ENCODE results near the gene AIPL1. TPM values are rescaled to one million over a fixed set of nuclear protein-coding genes. Genes with fewer than 3 reads are reported as not detected.

Gene AIPL1
- total and polyA plus RNA-seq, 2 donors (not counting 3 experiments of a cell fraction or from before 2014, with no cell fraction given), result not detected

GRCh38 chr17:6449307-6449706, 14.4 kb upstream of the AIPL1 start:
- H3K4me2 ChIP-seq (ENCODE audit: insufficient read depth, low read length), result no peak overlapping the region

More at GRCh38 chr17:6449307-6449706, 14.4 kb upstream of the AIPL1 start:
- H2AFZ ChIP-seq (ENCODE audit: low read depth, low read length), result no peak overlapping the region
- dilution Hi-C loops (cut with MboI; ENCODE audit: extremely low pct_ligation_motif_present, low sequenced_read_pairs), result no loop called here
- DNase-seq (ENCODE audit: low read depth, low spot score), result no peak
- no peaks in the 10 kb centered on the region for H3K27me3 ChIP-seq (ENCODE audit: control insufficient read depth in 2 of 2, insufficient read depth in 2 of 2, low read length in 2 of 2)
- no peak overlapping the region for H3K27ac ChIP-seq (ENCODE audit: insufficient read depth, low read depth, low read length)
- peaks cover 22% of the 10 kb centered on the region for H3K4me1 ChIP-seq (ENCODE audit: control insufficient read depth, extremely low read depth, insufficient read depth, low read length)
- no peaks in the 10 kb centered on the region for H3K79me2 ChIP-seq (ENCODE audit: control insufficient read depth, insufficient read depth, low read length)
- H3K36me3 ChIP-seq (ENCODE audit: control insufficient read depth in 2 of 2, extremely low read depth in 1 of 2, insufficient read depth in 2 of 2, low read length in 2 of 2), result no peaks in the 10 kb centered on the region
- ChIA-PET CTCF (interaction anchor here (1.2 kb wide), 1 partner anchor 23 kb away, joined by 3 read pairs; no protein-coding TSS in a partner anchor), POLR2A (no interaction called here)
- TF ChIP-seq POLR2A (IDR thresholded peaks at IDR 0.05; ENCODE audit: low read depth, low read length) (no peak), MYC (IDR thresholded peaks at IDR 0.05; ENCODE audit: low read depth, low read length) (no peak), EZH2 (IDR thresholded peaks at IDR 0.05; ENCODE audit: borderline replicate concordance, low read depth, low read length, severe bottlenecking) (no peak), FOS (IDR thresholded peaks at IDR 0.05; ENCODE audit: borderline replicate concordance, insufficient read depth, low read length) (no peak), POLR2AphosphoS5 (IDR thresholded peaks at IDR 0.05; ENCODE audit: insufficient read depth, low read depth, low read length) (no peak), MAX (IDR thresholded peaks at IDR 0.05; ENCODE audit: insufficient read depth, insufficient read length) (no peak), GATA2 (IDR thresholded peaks at IDR 0.05; ENCODE audit: insufficient read depth, insufficient read length, low read depth, low read length) (no peak), JUN (IDR thresholded peaks at IDR 0.05; ENCODE audit: borderline replicate concordance, insufficient read depth, insufficient read length, low read depth) (no peak), CTCF (IDR thresholded peaks at IDR 0.05; ENCODE audit: extremely low read depth in 1 of 2, insufficient read depth in 1 of 2, low read depth in 1 of 2, low read length in 2 of 2) (no peak)
- intact Hi-C loops (cut with micrococcal nuclease), result no loop called here
- H3K9ac ChIP-seq (replicated peaks; ENCODE audit: extremely low read depth, insufficient read depth, low read length), result no peak overlapping the region
- no TSS peak for BruUV-seq (replicated peaks)
- peak; percentile 63 for FAIRE-seq
- no peaks in the 10 kb centered on the region for H3K9me3 ChIP-seq (replicated peaks; ENCODE audit: control insufficient read depth, insufficient read depth, low read length)
- H3K4me3 ChIP-seq (replicated peaks in 1 of 3; ENCODE audit: insufficient read depth in 1 of 3, low read depth in 1 of 3, low read length in 3 of 3), result no peak overlapping the region
- no peaks in the 10 kb centered on the region for H4K20me1 ChIP-seq (replicated peaks; ENCODE audit: control insufficient read depth, extremely low read depth, insufficient read depth, low read length)
- no peaks in the 10 kb centered on the region for H3K9me1 ChIP-seq (replicated peaks; ENCODE audit: control insufficient read depth, extremely low read depth, insufficient read depth, low read length)

Data from endothelial cell of umbilical vein (primary cell).